GM21526 (cell line): ENCODE results near the gene PDCD1LG2.
"Not testable (repeated sequence)": the region's sequence is repeated elsewhere in the genome, so short reads cannot be mapped to it uniquely, and the experiment has no call there.

Source experiments
- ATAC-seq: cut with Tn5 transposase; IDR thresholded peaks from one replicate; pipeline ENCODE4 v1.9.1; 2021; ENCODE audit warnings: moderate library complexity; ENCODE audit not compliant: unreplicated experiment, low FRiP score

The PDCD1LG2 gene

GRCh38 chr9:5493679-5494511, 16.4 kb upstream of the PDCD1LG2 start:
- ATAC-seq: peak; percentile 86

GRCh38 chr9:5494765-5495164, 15.6 kb upstream of the PDCD1LG2 start:
- not testable (repeated sequence) for ATAC-seq

- no peak for ATAC-seq
Observed at GRCh38 chr9:5499157-5499556, 11.2 kb upstream of the PDCD1LG2 start.

GRCh38 chr9:5499889-5500398, 10.4 kb upstream of the PDCD1LG2 start:
- ATAC-seq: no peak

- ATAC-seq: no peak
Observed at GRCh38 chr9:5500441-5501235, 9.7 kb upstream of the PDCD1LG2 start.

GRCh38 chr9:5502553-5502952, 7.8 kb upstream of the PDCD1LG2 start:
- no peak for ATAC-seq

- ATAC-seq: no peak
Observed at GRCh38 chr9:5509573-5509972, 758 bp upstream of the PDCD1LG2 start.

- no peak for ATAC-seq
Observed at GRCh38 chr9:5510989-5511388, 658 bp downstream of the PDCD1LG2 start.

- ATAC-seq: no peak
Observed at GRCh38 chr9:5511476-5511875, 1.1 kb downstream of the PDCD1LG2 start.

GRCh38 chr9:5511935-5512580, 1.7 kb downstream of the PDCD1LG2 start:
- ATAC-seq: no peak

- ATAC-seq: no peak
Observed at GRCh38 chr9:5512658-5513452, 2.5 kb downstream of the PDCD1LG2 start.

GRCh38 chr9:5513966-5514616, 3.8 kb downstream of the PDCD1LG2 start:
- no peak for ATAC-seq

- ATAC-seq: no peak
Observed at GRCh38 chr9:5514617-5515260, 4.4 kb downstream of the PDCD1LG2 start.

GRCh38 chr9:5515261-5515650, 4.9 kb downstream of the PDCD1LG2 start:
- no peak for ATAC-seq

GRCh38 chr9:5516453-5517220, 6.3 kb downstream of the PDCD1LG2 start:
- ATAC-seq: no peak

- ATAC-seq: no peak
Observed at GRCh38 chr9:5518171-5518936, 8.0 kb downstream of the PDCD1LG2 start.

GRCh38 chr9:5518937-5519319, 8.6 kb downstream of the PDCD1LG2 start:
- ATAC-seq: no peak

- ATAC-seq: no peak
Observed at GRCh38 chr9:5524090-5524489, 13.8 kb downstream of the PDCD1LG2 start.
